NOMO-1 treated with DMSO at 0.1 percent for 48 hours (cell line): ENCODE results near the gene ASCC3.

ENCODE experiments used
- DNase-seq: peaks from one replicate; lab custom pipeline; 2025; ENCODE audit not compliant: unreplicated experiment; lab: John Stamatoyannopoulos, UW

The ASCC3 gene

DNA sequence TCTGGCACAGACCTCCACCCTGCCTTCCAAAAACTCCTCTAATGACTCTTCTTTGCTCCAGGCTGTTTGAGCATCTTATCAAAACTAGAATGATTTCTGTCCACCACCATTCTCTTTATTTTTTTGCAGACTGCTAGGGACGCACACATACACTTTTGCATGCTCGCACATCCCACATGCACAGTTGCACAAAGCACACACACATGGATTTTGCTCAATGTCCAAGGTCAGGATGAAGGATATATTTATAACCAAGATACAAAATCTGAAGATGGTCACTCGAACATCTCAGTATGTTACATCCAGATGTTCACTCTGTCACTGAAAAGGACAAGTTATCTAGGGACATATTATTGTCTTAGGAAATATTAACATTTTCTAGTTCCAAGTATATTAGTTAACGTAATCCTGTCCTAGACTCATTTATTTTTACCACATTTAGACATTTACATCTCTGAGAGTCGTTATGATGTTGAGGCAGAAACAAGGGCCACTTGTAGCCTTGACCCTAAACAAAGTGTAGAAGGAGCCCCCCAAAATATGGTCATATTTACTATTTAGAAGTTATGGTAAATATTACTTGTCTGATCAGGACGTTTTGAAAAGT lies 413.0 kb downstream of the ASCC3 start:
- no peak for DNase-seq

DNA sequence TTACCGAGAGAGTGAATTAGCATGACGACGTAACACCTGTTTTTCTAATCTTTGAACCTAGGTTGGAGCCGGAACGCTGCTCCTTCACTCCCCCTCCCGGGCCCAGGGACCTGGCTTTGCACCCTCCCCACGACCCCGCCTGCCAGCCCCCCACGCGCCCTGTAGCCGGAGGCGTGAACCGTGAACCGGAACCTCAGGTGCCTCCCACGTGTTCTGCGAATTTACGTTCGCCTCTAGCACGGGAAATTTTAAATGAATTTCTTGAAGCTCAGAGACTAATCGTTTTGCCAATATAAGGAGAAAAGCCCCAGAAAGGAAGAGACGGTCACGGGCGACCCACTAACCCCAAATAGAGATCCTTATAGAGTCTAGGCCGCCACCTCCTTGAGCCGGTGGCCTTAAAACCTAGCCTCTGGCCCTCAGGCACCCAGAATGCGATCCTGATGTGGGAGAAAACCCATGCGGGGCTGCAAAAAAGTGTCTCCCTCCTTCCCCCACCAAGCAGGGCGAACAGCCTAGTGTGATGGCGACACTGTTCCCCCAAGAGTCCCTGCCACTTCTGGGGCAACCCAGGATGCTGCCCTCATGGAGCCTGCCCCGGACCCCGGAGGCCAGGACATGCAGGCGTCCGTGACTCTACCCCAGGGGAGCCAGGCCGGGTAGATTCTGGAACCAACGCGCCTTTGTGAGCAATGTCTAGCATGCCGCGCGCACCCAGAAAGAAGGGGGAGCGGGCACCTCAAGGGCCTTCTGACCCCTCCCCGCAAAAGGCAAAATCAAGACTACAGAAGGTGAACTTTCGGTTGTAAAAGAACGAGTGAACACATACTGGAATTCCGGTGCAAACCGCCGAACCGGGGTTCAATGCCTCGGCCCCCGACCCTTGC lies 413.8 kb downstream of the ASCC3 start:
- no peak for DNase-seq

DNA sequence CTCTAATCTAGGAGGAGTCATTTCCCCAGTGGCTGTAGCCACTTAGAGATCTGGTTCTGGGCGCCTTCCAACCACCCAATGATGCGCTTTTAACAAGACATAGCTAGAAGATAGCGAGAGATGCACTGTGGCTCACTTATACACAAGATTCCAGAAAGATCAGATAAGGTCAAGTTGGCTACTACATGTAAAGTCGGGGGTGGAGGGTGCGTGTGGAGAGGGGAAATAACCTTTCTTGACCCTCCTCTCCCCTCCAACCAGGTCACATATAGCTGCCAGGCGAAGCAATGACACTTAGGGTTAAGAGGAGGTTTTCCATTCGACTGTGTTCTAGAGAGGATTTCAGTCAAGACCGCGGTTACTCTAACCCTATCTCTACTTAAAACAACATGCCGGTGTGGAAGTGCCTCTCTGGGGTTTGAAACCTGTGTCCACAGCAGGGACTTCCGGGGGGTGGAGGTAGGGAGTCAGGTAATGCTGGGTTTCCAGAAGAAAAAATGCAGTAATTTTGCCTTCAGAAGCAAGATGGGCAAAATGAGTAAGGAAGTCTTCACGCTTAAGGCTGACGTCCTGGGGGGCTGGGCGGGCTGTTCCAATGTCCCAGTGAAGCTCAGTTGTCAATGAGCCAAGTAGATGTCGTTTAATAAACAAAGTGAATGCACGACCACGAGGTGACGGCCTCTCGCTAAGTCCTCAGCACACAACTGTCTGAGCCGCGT lies 414.6 kb downstream of the ASCC3 start:
- no peak for DNase-seq

- DNase-seq = no peak
These were observed 415.3 kb downstream of the ASCC3 start for GRCh38 chr6:100465701-100466409.

GRCh38 chr6:100464903-100465700 lies 416.0 kb downstream of the ASCC3 start, which contains the start of gene SIM1:
SIM1 (minus strand) TSS chr6:100464921; CDS start chr6:100463468, 1,453 bp downstream.
- DNase-seq = peak; percentile 75

- DNase-seq = no peak
These were observed 416.8 kb downstream of the ASCC3 start for GRCh38 chr6:100464162-100464851.

- no peak for DNase-seq
These were observed 417.4 kb downstream of the ASCC3 start for GRCh38 chr6:100463630-100464161.

- no peak for DNase-seq
These were observed 418.2 kb downstream of the ASCC3 start for GRCh38 chr6:100462706-100463629.

DNA sequence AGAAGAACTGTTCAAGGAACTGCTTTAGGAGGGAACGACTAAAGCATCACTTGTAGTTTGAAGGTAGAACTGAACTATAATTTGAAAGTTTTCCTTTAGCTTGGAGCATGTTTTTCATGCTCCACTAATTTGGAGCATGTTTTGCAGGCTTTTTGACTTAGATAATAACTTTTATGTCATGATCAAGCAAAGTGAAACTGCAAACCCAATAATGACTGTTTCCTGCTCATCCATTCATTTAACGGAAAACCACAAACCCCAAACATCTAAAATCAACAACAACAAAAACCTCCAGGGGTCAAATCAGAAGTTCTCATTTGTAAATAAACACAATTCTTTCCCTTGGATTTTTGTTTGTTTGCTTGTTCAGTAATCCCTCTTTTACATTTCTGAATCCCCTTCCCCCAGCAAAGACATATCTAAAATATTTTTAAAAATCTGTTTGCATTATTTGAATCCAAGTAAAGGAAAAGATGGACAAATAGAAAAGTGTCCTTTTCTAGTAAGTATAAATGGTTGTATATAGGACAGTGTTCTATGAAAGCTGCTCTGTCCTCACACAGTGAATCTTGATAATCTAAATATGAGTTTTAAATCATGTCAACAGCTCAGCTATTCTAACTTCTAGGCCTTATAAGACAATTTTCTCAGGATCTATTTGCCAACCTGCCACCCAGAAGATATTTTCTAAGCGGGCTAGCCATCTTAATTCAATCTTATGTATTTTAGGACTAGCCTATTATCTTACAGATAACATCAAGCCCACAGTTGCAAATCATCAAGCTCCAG lies 419.0 kb downstream of the ASCC3 start:
- no peak for DNase-seq

GRCh38 chr6:100461278-100461916 lies 419.7 kb downstream of the ASCC3 start:
- DNase-seq = no peak

- DNase-seq = no peak
These were observed 420.4 kb downstream of the ASCC3 start for GRCh38 chr6:100460650-100461204.

DNA sequence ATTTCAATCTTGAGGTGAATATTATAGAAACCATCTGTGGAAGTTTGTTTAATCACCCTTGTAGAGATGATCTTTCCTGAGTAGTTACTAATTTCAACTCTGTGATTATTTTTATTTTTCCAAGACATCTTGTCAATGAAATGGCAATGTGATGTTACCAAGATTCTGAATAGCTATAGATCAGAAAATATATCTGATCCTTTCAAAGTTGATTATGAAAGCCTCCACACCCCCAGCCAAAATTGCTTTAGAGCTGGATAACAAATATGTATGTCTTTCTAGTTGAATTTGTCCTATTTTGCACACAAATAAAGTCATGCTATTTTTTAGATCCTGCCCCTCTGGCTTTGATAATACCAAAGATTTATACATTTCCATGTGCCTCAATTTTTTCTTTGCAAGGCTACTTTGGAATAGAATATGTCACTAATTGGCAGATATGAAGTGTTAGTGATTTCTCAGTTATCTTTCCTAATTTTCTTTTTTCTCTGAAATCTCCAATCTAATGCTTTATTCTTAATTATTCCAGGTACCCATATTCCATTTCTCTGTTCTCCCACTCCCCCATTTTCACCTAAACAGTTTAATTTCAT lies 421.4 kb downstream of the ASCC3 start:
- no peak for DNase-seq

DNA sequence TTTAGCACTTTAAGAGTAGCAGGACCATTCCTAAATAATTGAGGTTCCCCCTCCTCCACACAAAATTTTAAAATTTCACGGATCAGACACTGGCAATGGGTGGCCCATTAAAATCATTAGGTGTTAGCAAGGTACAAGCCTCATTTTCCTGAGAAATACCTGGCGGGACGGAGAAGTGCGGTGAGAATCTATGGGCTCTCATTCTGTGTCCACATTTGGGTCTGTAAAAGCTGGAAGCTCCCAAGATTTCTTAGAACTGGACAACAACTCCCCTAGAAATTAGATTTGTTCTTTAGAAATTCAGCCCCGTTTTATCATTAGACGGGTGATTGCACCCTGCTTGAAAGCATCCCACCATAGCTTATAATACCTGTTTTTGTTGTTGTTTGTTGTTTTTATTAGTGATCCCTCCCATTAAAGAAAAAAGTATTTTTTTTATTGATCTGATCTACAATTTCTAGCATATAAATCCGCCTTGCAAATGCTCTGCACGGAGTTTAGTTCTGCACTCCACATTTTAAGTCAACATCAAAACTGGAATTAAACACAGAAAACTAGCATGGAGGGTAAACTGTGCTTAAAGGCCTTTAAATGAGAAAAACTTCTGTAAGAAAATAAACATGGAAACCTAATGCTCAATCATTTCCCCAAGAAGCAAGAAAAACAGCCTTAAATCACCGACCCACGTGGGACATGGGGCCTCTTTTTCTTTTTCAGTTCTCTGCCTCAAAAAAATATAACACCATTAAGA lies 422.1 kb downstream of the ASCC3 start:
- DNase-seq = no peak
